ENCODE data around the gene INPP5K.
A peak's percentile ranks its signal among the peaks of the same experiment; 100 is the strongest.
"Not testable (repeated sequence)": the region's sequence is repeated elsewhere in the genome, so short reads cannot be mapped to it uniquely, and the experiment has no call there.

INPP5K gene

DNA sequence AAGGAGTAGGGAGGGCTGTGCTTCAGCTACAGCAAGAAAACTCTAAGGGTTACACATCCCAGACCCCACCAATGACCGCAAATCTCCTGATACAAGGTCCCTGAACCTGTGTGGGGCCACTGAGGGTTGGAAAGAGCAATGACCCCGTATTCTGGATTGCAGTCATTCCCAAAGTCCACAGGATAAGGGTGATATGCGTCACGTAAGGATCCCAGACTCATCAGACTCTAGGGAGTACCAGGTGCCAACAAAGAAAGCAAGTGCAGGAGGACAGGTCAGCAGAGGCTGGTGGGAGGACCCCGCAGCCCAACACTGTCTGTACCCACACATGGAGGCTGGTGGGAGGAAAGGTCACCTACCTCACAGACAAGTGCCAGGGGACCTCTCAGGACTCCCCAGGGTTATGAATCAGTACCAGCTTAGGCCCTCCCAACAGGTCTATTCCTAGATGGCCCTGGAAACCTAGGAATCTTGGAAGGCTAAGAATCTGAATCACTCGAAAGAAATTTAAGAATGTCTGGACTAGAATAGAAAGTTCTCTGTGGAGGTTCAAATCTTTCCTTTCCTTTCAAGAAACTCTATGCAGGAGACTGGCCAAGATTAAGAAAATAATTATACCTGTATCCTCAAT lies 30.0 kb upstream of the INPP5K start:
- DNase-seq (ENCODE audit: low read depth) = peak; percentile 30

GRCh38 chr17:1545618-1546017 lies 29.2 kb upstream of the INPP5K start:
- no peak for DNase-seq (ENCODE audit: low read depth)

DNA sequence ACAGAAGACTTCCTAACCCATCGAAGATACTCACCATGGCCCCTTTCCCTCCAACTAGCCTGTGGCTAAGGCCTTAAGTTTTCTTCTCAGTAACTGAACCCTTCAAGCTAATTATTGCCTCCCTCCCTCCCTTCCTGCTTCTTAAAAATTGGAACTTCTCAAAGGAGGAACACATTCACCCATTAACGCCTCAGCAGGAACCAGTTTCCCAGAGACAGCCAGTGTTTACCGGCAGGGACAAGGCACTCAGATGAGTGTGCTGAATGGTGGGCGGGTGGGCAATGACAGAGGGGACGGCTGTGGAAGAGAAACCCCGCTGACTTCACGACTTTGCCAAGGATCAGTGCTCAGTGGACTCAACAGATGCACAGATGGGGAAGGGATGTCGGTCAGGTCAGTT lies 25.9 kb upstream of the INPP5K start:
- DNase-seq (ENCODE audit: low read depth) = no peak

- no peak for DNase-seq (ENCODE audit: low read depth)
These were observed 25.0 kb upstream of the INPP5K start for GRCh38 chr17:1541367-1541904.

DNA sequence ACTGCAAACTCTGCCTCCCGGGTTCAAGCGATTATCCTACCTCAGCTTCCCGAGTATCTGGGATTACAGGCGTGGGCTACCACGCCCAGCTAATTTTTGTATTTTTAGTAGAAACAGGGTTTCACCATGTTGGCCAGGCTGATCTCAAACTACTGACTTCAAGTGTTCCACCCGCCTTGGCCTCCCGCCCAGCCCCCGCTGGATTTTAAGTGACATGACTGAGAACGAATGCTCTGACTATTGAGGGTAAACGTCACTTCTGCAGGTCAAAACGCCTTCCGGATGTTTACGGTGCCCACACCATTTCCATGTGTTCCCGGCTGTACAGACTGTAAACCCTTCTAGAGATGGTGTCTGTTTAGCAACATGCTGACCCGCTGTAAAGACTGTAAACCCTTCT lies 23.4 kb upstream of the INPP5K start:
- DNase-seq (ENCODE audit: low read depth) = no peak

- DNase-seq (ENCODE audit: low read depth) = no peak
These were observed 19.3 kb upstream of the INPP5K start for GRCh38 chr17:1535737-1536136.

GRCh38 chr17:1533661-1534325 lies 17.4 kb upstream of the INPP5K start:
- DNase-seq (ENCODE audit: low read depth) = no peak

DNA sequence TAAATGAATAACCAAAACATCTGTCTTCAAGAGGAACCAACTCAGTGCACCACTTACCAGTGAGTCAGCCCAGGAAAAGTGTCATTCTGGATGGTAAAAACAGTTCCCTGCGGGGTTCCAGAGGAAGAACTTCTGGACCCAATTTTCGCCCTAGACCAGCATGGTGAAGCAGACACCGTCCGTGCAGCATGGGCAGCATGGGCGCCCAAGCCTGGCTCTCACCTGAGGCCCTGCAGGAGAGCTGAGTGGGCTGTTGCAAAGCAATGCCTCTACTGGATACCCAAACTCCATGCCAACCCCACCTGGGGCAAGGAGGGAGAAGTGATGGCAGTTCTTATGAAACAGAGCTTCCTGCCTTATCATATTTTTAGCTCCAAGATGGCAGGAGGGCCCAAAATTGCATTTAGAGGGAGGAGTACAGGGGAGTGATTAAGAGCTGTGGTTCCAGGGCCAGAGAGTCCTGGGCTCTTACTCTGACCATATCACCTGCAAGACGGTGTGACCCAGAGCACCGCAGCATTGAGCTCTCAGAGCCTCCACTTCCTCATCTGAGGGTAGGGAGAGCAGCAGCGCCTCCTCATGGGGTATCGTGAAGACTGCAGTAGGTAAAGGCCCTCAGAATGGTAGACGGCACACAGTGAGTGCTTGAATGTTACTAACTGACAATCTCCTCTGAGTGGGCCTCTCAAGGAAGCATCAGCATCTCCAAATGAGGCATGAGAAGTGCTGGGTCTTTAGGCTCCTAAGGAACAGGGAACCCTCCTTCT lies 16.6 kb upstream of the INPP5K start:
- DNase-seq (ENCODE audit: low read depth) = peak; percentile 10

DNA sequence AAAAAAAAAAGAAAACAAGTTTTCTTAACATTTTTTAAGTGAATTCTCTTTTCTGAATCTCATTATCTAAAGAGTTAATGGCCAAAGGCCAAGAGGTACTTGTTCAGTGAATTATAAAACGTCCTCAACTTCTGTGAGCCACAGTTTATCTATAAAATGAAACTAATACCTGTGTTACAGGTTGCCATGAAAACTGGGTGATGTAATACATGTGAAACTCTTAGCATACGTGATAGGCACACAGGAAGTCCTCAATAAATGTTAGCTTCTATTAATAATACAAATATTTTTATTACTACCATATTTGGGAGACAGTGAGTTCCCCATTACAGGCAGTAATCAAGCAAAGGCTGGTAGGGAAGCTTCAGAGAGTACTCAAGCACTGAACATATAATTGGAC lies 13.5 kb upstream of the INPP5K start:
- DNase-seq (ENCODE audit: low read depth) = peak; percentile 34

DNA sequence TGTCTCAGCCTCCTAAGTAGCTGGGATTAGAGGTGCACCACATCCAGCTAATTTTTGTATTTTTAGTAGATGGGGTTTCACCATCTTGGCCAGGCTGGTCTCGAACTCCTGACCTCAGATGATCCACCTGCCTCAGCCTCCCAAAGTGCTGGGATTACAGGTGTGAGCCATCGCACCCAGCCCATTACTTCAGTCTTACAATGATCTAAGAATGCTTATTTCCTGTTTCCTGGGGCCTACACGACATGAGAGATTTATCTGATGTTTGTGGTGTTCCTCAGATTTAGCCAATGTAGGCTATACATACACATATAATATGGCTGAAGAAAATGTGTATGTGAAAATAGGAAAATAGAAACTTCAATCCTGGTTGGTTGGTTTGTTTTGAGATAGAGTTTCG lies 10.5 kb upstream of the INPP5K start:
- DNase-seq (ENCODE audit: low read depth) = not testable (repeated sequence)

- no peak for DNase-seq (ENCODE audit: low read depth)
These were observed 6.2 kb upstream of the INPP5K start for GRCh38 chr17:1522626-1523025.

- DNase-seq (ENCODE audit: low read depth) = no peak
These were observed 4.8 kb upstream of the INPP5K start for GRCh38 chr17:1521086-1521640.

DNA sequence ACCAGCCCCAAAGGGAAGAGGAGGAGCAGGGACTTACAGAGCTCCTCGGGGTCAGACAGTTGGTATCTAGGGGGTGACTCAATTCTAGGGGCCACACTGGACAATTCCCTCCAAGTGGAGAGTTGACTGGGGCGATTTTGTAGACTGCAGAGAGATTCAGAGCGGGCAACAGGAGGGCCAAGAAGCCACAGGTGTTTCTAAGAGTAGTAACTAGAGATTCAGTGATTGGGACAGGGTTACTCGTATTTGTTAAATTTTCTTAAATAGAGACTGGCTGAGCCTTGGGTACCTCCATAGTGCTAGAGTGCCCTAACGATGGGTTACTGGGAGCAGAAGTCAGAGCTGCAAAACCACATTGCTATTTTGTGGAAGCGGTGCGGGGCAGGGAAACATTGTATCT lies 3.3 kb upstream of the INPP5K start:
- no peak for DNase-seq (ENCODE audit: low read depth)

GRCh38 chr17:1518410-1518809 lies 2.0 kb upstream of the INPP5K start:
- no peak for DNase-seq (ENCODE audit: low read depth)

DNA sequence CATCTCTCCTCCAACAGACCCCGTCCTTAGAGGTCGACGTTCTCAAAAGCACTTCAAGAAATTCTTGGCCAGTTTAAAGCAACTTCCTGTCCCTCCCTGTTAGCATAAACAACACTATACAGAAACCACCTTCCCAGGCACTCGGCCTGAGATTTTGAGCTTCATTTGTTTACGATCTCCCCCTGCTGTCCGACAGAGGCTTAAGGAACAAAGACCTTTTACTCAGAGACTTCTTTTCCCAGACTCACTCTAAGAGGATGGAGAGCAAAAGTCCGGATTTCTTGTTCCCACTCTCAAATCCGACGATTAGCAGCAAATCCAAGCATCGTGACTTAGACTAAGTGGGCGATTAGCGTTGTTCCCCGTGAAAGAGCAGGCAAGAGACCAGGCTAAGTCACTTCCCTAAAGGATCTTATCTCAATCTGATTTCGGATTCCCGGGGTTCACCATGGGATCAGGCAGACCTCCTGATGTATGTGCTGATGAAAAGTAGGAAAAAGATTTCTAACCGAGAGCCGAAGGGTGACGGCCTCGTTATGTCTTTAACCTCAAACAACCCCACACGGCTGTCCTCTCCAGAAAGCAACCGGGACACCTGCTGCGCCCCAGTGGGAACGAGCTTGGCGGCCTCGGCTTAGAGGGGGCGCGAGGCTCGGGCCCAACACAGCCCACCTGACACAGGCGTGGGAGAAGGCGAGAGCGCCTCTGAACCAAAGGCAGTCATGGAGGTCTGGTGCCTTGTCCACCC lies 598 bp downstream of the INPP5K start:
- DNase-seq (ENCODE audit: low read depth) = peak; percentile 89

DNA sequence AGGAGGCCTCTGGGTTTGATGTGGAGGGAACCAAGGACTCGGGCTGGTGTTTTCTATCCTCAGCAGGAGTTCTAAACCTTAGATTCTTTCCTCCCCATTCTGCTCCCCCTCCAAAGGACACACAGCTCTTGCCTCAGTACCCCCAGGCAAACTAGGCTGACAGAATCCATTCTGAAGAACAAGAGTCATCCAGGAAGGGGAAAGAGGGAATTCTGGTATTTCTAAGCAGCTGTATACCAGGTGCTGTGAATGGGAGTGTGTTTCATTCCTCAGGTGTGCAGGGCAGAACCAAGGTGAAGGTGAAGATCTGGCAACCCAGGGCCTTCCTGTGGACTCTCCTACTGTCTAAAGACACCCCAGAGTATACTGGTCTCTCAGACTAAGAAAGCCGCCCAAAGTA lies 4.1 kb downstream of the INPP5K start:
- DNase-seq (ENCODE audit: low read depth) = no peak

DNA sequence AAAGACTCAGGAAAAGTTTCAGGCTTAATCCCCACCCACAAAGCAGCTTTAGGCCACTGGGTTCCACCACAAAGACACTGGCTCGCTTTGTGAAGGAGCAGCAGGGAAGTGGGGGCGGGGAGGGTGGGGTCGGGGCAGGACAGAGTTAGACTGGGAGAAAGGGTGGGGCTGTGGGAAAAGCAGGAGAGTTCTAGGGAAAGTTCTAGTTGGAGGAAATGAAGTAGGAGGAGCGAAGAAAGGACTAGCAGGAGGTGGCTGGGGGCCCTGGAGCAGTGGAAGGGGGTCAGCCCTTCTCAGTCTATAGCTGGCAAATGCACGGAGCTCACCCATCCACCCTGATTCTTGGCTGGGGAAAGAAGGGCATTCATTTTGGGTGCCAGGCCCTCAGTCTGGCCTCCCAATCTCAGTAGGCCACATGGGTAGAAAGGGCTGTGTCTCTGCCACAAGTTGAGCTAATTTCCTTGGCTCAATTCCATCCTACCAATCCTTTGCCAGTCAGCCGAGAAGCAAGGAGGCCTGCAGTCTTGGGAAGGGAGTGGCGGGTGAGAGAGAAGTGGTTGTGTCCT lies 4.6 kb downstream of the INPP5K start:
- peak; percentile 39 for DNase-seq (ENCODE audit: low read depth)

- no peak for DNase-seq (ENCODE audit: low read depth)
These were observed 5.1 kb downstream of the INPP5K start for GRCh38 chr17:1511290-1511689.

- DNase-seq (ENCODE audit: low read depth) = peak; percentile 25
These were observed 7.0 kb downstream of the INPP5K start for GRCh38 chr17:1509290-1509881.

GRCh38 chr17:1508709-1509108 lies 7.7 kb downstream of the INPP5K start:
- not testable (repeated sequence) for DNase-seq (ENCODE audit: low read depth)

DNA sequence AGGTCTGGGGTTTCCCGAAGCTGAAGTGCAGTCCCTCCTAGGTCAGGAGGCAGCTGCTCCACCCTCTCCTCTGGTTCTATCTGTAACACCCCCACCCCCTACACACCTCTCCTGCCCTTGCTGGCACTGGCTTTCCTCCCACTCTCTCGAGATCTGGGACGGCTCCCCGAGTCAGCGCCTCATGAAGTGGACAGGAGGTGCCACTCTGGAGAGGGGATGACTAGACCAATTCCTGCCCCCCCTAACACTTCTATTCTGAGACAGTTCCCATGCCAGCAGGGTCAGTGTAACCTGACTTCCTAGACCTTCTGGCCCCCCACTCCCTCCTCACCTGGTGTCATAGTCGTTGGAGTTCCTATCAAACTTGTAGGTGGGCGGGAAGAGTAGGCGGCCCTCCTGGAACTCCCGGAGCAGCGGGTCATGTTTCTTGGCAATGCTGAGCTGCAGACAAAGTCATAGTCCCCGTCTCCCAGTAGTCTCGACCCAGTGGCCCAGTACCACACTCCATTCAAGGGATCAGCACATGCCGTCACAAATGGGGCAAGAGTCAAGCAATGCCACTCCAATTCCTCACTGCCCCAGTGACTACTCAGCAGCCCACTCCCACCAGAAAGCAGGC lies 9.7 kb downstream of the INPP5K start:
- no peak for DNase-seq (ENCODE audit: low read depth)
